B cell (primary cell): ENCODE results near the gene SH3YL1. TPM values are rescaled to one million over a fixed set of nuclear protein-coding genes. Genes with fewer than 3 reads are reported as not detected.

Source experiments
- ATAC-seq: fragments of 200-7000 bp; cut with Tn5 transposase; one replicate; pipeline ENCODE4 v1.10.0; 2021; ENCODE audit warnings: low read depth, mild to moderate bottlenecking, moderate number of reproducible peaks, moderate library complexity
- CTCF ChIA-PET: fragments of 350-600 bp; sonication (Branson Sonifier 250); formaldehyde crosslinking; loops from one replicate; lab custom pipeline; 2021; ENCODE audit warnings: antibody characterized with exemption, inconsistent platforms; lab: Charles Lee
- POLR2A ChIA-PET: fragments of 350-600 bp; sonication (Branson Sonifier 250); formaldehyde crosslinking; loops from one replicate; lab custom pipeline; 2021; ENCODE audit warnings: antibody characterized with exemption; lab: Charles Lee
- DNase-seq: peaks from one replicate; pipeline ENCODE4 v3.0.0; 2013
- H2AFZ ChIP-seq: 2 replicates; pipeline ENCODE4 v1.6.1; 2012; ENCODE audit warnings: mild to moderate bottlenecking, low read depth, low read length; ENCODE audit not compliant: insufficient read depth, poor library complexity, severe bottlenecking
- H3K27ac ChIP-seq, 2 donors: 1 replicate in 1 of 2; 2 replicates in 1 of 2; pipeline ENCODE4 v1.5.1; 2012 to 2013; ENCODE audit warnings: low read length in 2 of 2, mild to moderate bottlenecking in 2 of 2, moderate library complexity in 1 of 2
- H3K27me3 ChIP-seq, 4 experiments: fragments of 200-600 bp in 1 of 4; sonication (generic) in 1 of 4; replicated peaks in 1 of 4; 1 replicate in 2 of 4; 2 replicates in 2 of 4; pipeline versions ENCODE4 v1.6.1 to v1.7.0; 2013 to 2016; ENCODE audit warnings: low read length in 3 of 4, mild to moderate bottlenecking in 2 of 4, mixed read lengths in 1 of 4, moderate library complexity in 1 of 4; ENCODE audit not compliant: insufficient read depth in 4 of 4, control insufficient read depth in 3 of 4; ENCODE audit errors: control extremely low read depth in 1 of 4
- H3K36me3 ChIP-seq, 2 experiments: replicated peaks in 1 of 2; 1 replicate in 1 of 2; 2 replicates in 1 of 2; pipeline versions ENCODE4 v1.6.1 to v1.7.1; 2013; ENCODE audit warnings: low read length in 1 of 2; ENCODE audit not compliant: insufficient read depth in 2 of 2, control insufficient read depth in 1 of 2; ENCODE audit errors: control extremely low read depth in 1 of 2, extremely low read depth in 1 of 2
- H3K4me1 ChIP-seq, 2 donors: fragments of 200-600 bp in 1 of 2; sonication (generic) in 1 of 2; 1 replicate in 1 of 2; 2 replicates in 1 of 2; pipeline versions ENCODE4 v1.5.1 to v1.6.1; 2013 to 2017; ENCODE audit warnings: low read length in 2 of 2; ENCODE audit not compliant: control insufficient read depth in 2 of 2, insufficient read depth in 2 of 2
- H3K4me2 ChIP-seq: replicated peaks from 2 replicates; pipeline ENCODE3; 2012; ENCODE audit warnings: mild to moderate bottlenecking, low read depth, low read length; ENCODE audit not compliant: poor library complexity, severe bottlenecking
- H3K4me3 ChIP-seq, 5 experiments: fragments of 200-600 bp in 1 of 5; sonication (generic) in 1 of 5; 1 replicate in 3 of 5; 2 replicates in 2 of 5; pipeline versions ENCODE4 v1.5.1 to v1.7.0; 2011 to 2016; ENCODE audit warnings: low read length in 4 of 5, mild to moderate bottlenecking in 4 of 5, low read depth in 2 of 5, control low read depth in 1 of 5, moderate library complexity in 1 of 5; ENCODE audit not compliant: insufficient read depth in 1 of 5; ENCODE audit errors: control extremely low read depth in 1 of 5, extremely low read depth in 1 of 5
- H3K79me2 ChIP-seq: fragments of 200-600 bp; sonication (generic); one replicate; pipeline ENCODE4 v1.6.0; 2016; ENCODE audit warnings: low read length; ENCODE audit not compliant: control insufficient read depth, insufficient read depth
- H3K9ac ChIP-seq: fragments of 200-600 bp; sonication (generic); 2 replicates; pipeline ENCODE4 v1.6.1; 2017; ENCODE audit warnings: mild to moderate bottlenecking, low read length, moderate library complexity
- H3K9me3 ChIP-seq, 3 donors: one replicate each; pipeline versions ENCODE4 v1.6.1 to v1.7.1; 2013; ENCODE audit warnings: low read length in 2 of 3; ENCODE audit not compliant: control insufficient read depth in 2 of 3, insufficient read depth in 1 of 3; ENCODE audit errors: control extremely low read depth in 1 of 3
- H4K20me1 ChIP-seq: 2 replicates; pipeline ENCODE4 v1.6.0; 2012; ENCODE audit warnings: mild to moderate bottlenecking, low read length; ENCODE audit not compliant: insufficient read depth, control insufficient read depth, poor library complexity, severe bottlenecking
- H3K27ac Mint-ChIP-seq: one replicate; pipeline ENCODE4 v1.8.0; 2021; ENCODE audit warnings: mixed read lengths
- H3K27me3 Mint-ChIP-seq: one replicate; pipeline ENCODE4 v1.8.0; 2021; ENCODE audit warnings: mixed read lengths
- H3K4me1 Mint-ChIP-seq: one replicate; pipeline ENCODE4 v1.8.0; 2021; ENCODE audit warnings: mixed read lengths
- H3K4me3 Mint-ChIP-seq: one replicate; pipeline ENCODE4 v1.8.0; 2021; ENCODE audit warnings: mixed read lengths
- H3K9me3 Mint-ChIP-seq: one replicate; pipeline ENCODE4 v1.8.0; 2022; ENCODE audit warnings: mixed read lengths; ENCODE audit not compliant: insufficient read depth
- EZH2 ChIP-seq: IDR thresholded peaks from 2 replicates; pipeline ENCODE4 v1.6.1; 2012; ENCODE audit warnings: borderline replicate concordance, low read depth, mild to moderate bottlenecking, moderate library complexity, low read length; ENCODE audit not compliant: insufficient read depth, poor library complexity, severe bottlenecking
- WGBS: methylation state at CpG from one replicate; pipeline ENCODE4 v1.1.5; 2013; ENCODE audit warnings: missing lambda C conversion rate; ENCODE audit not compliant: insufficient coverage; 5-methylcytosine and 5-hydroxymethylcytosine counted together
- intact Hi-C: fragments of 100-400 bp; cut with micrococcal nuclease; formaldehyde crosslinking; loops from one replicate; pipeline ENCODE4 v1.10.0; 2022
- polyA plus RNA-seq: library from polyadenylated mRNA; depleted of rRNA; stranded (reverse); fragments of >200 nt; gene quantifications from 2 replicates; pipeline ENCODE4 v1.2.3, GENCODE V29; 2012
- total RNA-seq, 2 donors: library from RNA; stranded (reverse); fragments of 120-200 nt in 1 of 2; gene quantifications; 1 replicate in 1 of 2; 2 replicates in 1 of 2; pipeline versions ENCODE4 v1.2.3 to v1.2.4, GENCODE V29; 2013 to 2022
- TF ChIP-seq, protein P1 (sequence below): fragments of 200-600 bp; IDR thresholded peaks from one replicate; pipeline ENCODE4 v1.8.0; 2022; ENCODE audit warnings: antibody characterized with exemption, mild to moderate bottlenecking

Gene SH3YL1
- total and polyA plus RNA-seq, 2 donors (not counting 1 experiment from before 2014, with no cell fraction given) = 33.2 to 48.4 TPM

DNA sequence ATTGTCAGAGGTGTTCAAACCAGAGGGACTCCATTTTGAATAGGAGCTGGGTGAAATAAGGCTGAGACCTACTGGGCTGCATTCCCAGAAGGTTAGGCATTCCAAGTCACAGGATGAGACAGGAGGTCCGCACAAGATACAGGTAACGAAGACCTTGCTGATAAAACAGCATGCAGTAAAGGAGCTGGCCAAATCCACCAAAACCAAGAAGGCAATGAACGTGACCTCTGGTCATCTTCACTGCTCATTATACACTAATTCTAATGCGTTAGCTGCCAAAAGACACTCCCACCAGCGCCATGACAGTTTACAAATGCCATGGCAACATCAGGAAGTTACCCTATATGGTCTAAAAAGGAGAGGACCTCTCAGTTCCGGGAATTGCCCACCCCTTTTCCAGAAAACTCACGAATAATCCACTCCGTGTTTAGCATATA lies 10.6 kb downstream of the SH3YL1 start:
- Mint-ChIP-seq H3K27ac (no peak overlapping the region), H3K9me3 (peaks cover under 1% of the 10 kb centered on the region), H3K27me3 (no peaks in the 10 kb centered on the region), H3K4me1 (no peaks in the 10 kb centered on the region), H3K4me3 (no peak overlapping the region)
- ChIA-PET POLR2A (no interaction called here), CTCF (no interaction called here)
- intact Hi-C loops = no loop called here
- Histone ChIP-seq H2AFZ (no peak overlapping the region), H4K20me1 (no peaks in the 10 kb centered on the region), H3K4me1 (no peaks in the 10 kb centered on the region), H3K9ac (no peak overlapping the region), H3K79me2 (no peaks in the 10 kb centered on the region), H3K9me3 (no peaks in the 10 kb centered on the region), H3K4me3 (no peak overlapping the region), H3K27me3 (no peaks in the 10 kb centered on the region), H3K4me2 (no peak overlapping the region), H3K27ac (no peak overlapping the region), H3K36me3 (peaks cover 1 to 6% of the 10 kb centered on the region in 2 experiments)
- TF ChIP-seq EZH2 = no peak
- TF ChIP-seq, protein P1, sequence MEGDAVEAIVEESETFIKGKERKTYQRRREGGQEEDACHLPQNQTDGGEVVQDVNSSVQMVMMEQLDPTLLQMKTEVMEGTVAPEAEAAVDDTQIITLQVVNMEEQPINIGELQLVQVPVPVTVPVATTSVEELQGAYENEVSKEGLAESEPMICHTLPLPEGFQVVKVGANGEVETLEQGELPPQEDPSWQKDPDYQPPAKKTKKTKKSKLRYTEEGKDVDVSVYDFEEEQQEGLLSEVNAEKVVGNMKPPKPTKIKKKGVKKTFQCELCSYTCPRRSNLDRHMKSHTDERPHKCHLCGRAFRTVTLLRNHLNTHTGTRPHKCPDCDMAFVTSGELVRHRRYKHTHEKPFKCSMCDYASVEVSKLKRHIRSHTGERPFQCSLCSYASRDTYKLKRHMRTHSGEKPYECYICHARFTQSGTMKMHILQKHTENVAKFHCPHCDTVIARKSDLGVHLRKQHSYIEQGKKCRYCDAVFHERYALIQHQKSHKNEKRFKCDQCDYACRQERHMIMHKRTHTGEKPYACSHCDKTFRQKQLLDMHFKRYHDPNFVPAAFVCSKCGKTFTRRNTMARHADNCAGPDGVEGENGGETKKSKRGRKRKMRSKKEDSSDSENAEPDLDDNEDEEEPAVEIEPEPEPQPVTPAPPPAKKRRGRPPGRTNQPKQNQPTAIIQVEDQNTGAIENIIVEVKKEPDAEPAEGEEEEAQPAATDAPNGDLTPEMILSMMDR = no peak
- 100% methylated on average over 2 of the region's 8 CpGs for WGBS
- no peak for DNase-seq
- ATAC-seq = no peak

DNA sequence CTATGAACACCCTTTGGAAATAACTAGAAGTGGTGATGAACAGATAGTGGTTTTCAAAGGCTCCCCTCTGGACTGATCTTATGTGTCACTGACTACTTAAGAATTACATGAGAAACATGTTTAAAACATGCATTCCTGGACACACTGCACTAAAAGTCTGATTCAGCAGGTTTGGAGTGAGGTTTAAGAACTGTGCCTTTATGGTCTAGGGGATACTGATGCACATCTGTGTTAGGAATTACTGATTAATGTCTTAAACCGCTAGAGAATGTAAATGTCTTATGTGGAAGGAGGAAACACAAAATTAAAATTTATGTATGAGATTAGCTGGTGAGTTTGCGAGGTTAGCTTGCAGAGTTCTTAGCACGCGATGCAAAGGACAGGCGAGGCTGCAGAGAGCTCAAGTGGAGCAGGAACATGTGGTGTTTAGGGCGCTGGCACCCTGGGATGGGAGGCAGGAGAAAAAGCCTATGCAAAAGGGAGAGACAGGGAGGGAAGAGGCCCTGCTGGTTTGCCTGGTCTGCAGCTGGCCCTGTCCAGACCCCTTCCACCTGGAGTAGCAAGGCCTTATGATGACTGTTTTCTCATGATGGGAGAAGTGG lies 11.7 kb downstream of the SH3YL1 start:
- 98% methylated on average over 6 of the region's 6 CpGs for whole genome bisulfite sequencing
- DNase-seq = no peak
- no peak overlapping the region for H3K4me3 Mint-ChIP-seq
- Histone ChIP-seq H3K79me2 (no peaks in the 10 kb centered on the region), H3K27me3 (no peaks in the 10 kb centered on the region), H3K4me1 (no peaks in the 10 kb centered on the region), H3K4me3 (no peak overlapping the region), H4K20me1 (no peaks in the 10 kb centered on the region), H3K4me2 (no peak overlapping the region), H3K36me3 (peaks cover 1 to 6% of the 10 kb centered on the region in 2 experiments), H2AFZ (no peak overlapping the region), H3K27ac (no peak overlapping the region), H3K9me3 (no peaks in the 10 kb centered on the region), H3K9ac (no peak overlapping the region)
- CTCF ChIA-PET = interaction anchor here (1.8 to 2.8 kb wide), 2 partner anchors 384 to 386 kb away, joined by 4 to 9 read pairs; no protein-coding TSS in a partner anchor
- H3K4me1 Mint-ChIP-seq = no peaks in the 10 kb centered on the region
- intact Hi-C loops = no loop called here
- TF ChIP-seq, protein P1 = no peak
- no peak for TF ChIP-seq EZH2
- no peak overlapping the region for H3K27ac Mint-ChIP-seq
- no peak for ATAC-seq
- POLR2A ChIA-PET = no interaction called here
- H3K9me3 Mint-ChIP-seq = no peaks in the 10 kb centered on the region
- no peaks in the 10 kb centered on the region for H3K27me3 Mint-ChIP-seq
